ENCODE measurements around the gene ABCA4.

DNA sequence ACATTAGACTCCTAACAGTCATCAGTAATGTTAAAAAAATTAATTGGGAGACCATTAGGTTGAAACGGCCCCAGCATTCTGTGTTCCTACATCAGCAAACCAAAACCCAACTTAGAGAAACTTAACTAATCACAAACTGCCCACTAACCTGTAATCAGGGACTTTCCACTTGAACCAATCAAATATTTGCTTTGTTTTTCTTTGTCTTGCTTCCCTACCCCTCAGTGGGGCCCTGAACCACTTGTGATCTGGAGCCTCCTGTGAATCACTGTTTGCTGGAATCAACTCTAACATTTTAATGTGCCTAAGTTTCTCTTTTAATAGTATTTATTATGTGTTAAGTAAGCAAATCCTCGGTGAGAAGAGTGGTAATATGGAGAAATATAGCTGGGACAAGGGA is 64.0 kb downstream of the ABCA4 start:
- TF ChIP-seq, protein P1, sequence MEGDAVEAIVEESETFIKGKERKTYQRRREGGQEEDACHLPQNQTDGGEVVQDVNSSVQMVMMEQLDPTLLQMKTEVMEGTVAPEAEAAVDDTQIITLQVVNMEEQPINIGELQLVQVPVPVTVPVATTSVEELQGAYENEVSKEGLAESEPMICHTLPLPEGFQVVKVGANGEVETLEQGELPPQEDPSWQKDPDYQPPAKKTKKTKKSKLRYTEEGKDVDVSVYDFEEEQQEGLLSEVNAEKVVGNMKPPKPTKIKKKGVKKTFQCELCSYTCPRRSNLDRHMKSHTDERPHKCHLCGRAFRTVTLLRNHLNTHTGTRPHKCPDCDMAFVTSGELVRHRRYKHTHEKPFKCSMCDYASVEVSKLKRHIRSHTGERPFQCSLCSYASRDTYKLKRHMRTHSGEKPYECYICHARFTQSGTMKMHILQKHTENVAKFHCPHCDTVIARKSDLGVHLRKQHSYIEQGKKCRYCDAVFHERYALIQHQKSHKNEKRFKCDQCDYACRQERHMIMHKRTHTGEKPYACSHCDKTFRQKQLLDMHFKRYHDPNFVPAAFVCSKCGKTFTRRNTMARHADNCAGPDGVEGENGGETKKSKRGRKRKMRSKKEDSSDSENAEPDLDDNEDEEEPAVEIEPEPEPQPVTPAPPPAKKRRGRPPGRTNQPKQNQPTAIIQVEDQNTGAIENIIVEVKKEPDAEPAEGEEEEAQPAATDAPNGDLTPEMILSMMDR (IDR thresholded peaks at IDR 0.05): no peak
- TF ChIP-seq EZH2 (IDR thresholded peaks at IDR 0.05): no peak
- no peak for TF ChIP-seq EZH2phosphoT487 (IDR thresholded peaks at IDR 0.05)

Data from neural progenitor cell (in vitro differentiated cells).